Endothelial cell of umbilical vein (primary cell): Measurements from ENCODE around the gene MCF2L. TPM values are rescaled to one million over a fixed set of nuclear protein-coding genes. Genes with fewer than 3 reads are reported as not detected.

Source experiments
- BruUV-seq: library from RNA; stranded (reverse); fragments of 400-500 nt; replicated peaks from 2 replicates; lab custom pipeline; 2021; lab: Mats Ljungman, UMichigan
- CTCF ChIA-PET: fragments of 300-600, 350-600 bp; sonication (Branson Sonifier 250); formaldehyde crosslinking; loops from one replicate; lab custom pipeline; 2021; ENCODE audit warnings: antibody characterized with exemption, inconsistent platforms; lab: Charles Lee
- POLR2A ChIA-PET: fragments of 300-600, 350-600 bp; sonication (Branson Sonifier 250); formaldehyde crosslinking; loops from one replicate; lab custom pipeline; 2021; ENCODE audit warnings: antibody characterized with exemption, inconsistent platforms; lab: Charles Lee
- DNase-seq: peaks from one replicate; pipeline ENCODE4 v3.0.0-alpha.2; 2011; ENCODE audit warnings: low read depth, low spot score
- FAIRE-seq: peaks from 2 replicates; lab custom pipeline; 2011; peaks lifted over from hg19 to GRCh38; lab: Jason Lieb, UNC
- H2AFZ ChIP-seq: 2 replicates; pipeline ENCODE4 v1.6.0; 2012; ENCODE audit warnings: low read depth, low read length, control low read depth, inconsistent platforms
- H3K27ac ChIP-seq: 2 replicates; pipeline ENCODE4 v1.5.1; 2011; ENCODE audit warnings: low read depth, mild to moderate bottlenecking, control low read depth, low read length, moderate library complexity; ENCODE audit not compliant: insufficient read depth
- H3K27me3 ChIP-seq, 2 experiments: 2 replicates each; pipeline versions ENCODE4 v1.6.0 to v1.6.1; 2011; ENCODE audit warnings: low read length in 2 of 2, mixed read lengths in 1 of 2; ENCODE audit not compliant: control insufficient read depth in 2 of 2, insufficient read depth in 2 of 2
- H3K36me3 ChIP-seq, 2 experiments: 2 replicates in 1 of 2; 3 replicates in 1 of 2; pipeline ENCODE4 v1.5.1; 2011; ENCODE audit warnings: low read length in 2 of 2, mild to moderate bottlenecking in 1 of 2, moderate library complexity in 1 of 2; ENCODE audit not compliant: control insufficient read depth in 2 of 2, insufficient read depth in 2 of 2; ENCODE audit errors: extremely low read depth in 1 of 2
- H3K4me1 ChIP-seq: 3 replicates; pipeline ENCODE4 v1.5.1; 2011; ENCODE audit warnings: mild to moderate bottlenecking, low read length; ENCODE audit not compliant: control insufficient read depth, insufficient read depth; ENCODE audit errors: extremely low read depth
- H3K4me2 ChIP-seq: 2 replicates; pipeline ENCODE4 v1.6.1; 2011; ENCODE audit warnings: low read length, control low read depth, mixed read lengths; ENCODE audit not compliant: insufficient read depth
- H3K4me3 ChIP-seq, 3 experiments: fragments of 200-600 bp in 1 of 3; sonication (generic), shearing (Covaris generic) in 1 of 3; replicated peaks in 1 of 3; 2 replicates each; pipeline ENCODE4 v1.5.1; 2011 to 2016; ENCODE audit warnings: control low read depth in 3 of 3, low read length in 3 of 3, mild to moderate bottlenecking in 2 of 3, inconsistent platforms in 1 of 3, low read depth in 1 of 3, moderate library complexity in 1 of 3; ENCODE audit not compliant: insufficient read depth in 1 of 3
- H3K79me2 ChIP-seq: 2 replicates; pipeline ENCODE4 v1.6.0; 2012; ENCODE audit warnings: low read length, inconsistent platforms; ENCODE audit not compliant: control insufficient read depth, insufficient read depth
- H3K9ac ChIP-seq: replicated peaks from 2 replicates; pipeline ENCODE3; 2011; ENCODE audit warnings: low read length, control low read depth; ENCODE audit not compliant: insufficient read depth; ENCODE audit errors: extremely low read depth
- H3K9me1 ChIP-seq: replicated peaks from 3 replicates; pipeline ENCODE4 v1.6.0; 2011; ENCODE audit warnings: mild to moderate bottlenecking, low read length; ENCODE audit not compliant: control insufficient read depth, insufficient read depth; ENCODE audit errors: extremely low read depth
- H3K9me3 ChIP-seq: replicated peaks from 2 replicates; pipeline ENCODE4 v1.5.1; 2012; ENCODE audit warnings: low read length, inconsistent platforms; ENCODE audit not compliant: control insufficient read depth, insufficient read depth
- H4K20me1 ChIP-seq: replicated peaks from 2 replicates; pipeline ENCODE3; 2011; ENCODE audit warnings: mild to moderate bottlenecking, low read length; ENCODE audit not compliant: control insufficient read depth, insufficient read depth; ENCODE audit errors: extremely low read depth
- CTCF ChIP-seq, 2 donors: IDR thresholded peaks; 1 replicate in 1 of 2; 2 replicates in 1 of 2; pipeline ENCODE4 v1.5.1; 2011; ENCODE audit warnings: low read length in 2 of 2, mild to moderate bottlenecking in 2 of 2, moderate library complexity in 2 of 2, control low read depth in 1 of 2, inconsistent platforms in 1 of 2, low read depth in 1 of 2; ENCODE audit not compliant: insufficient read depth in 1 of 2; ENCODE audit errors: extremely low read depth in 1 of 2
- EZH2 ChIP-seq: IDR thresholded peaks from 2 replicates; pipeline ENCODE4 v1.6.1; 2012; ENCODE audit warnings: borderline replicate concordance, low read depth, mild to moderate bottlenecking, moderate library complexity, low read length, inconsistent platforms; ENCODE audit not compliant: severe bottlenecking
- FOS ChIP-seq: IDR thresholded peaks from 2 replicates; pipeline ENCODE4 v1.6.1; 2011; ENCODE audit warnings: mild to moderate bottlenecking, low read length, moderate library complexity, borderline replicate concordance; ENCODE audit not compliant: insufficient read depth
- GATA2 ChIP-seq: IDR thresholded peaks from 2 replicates; pipeline ENCODE4 v1.7.0; 2011; ENCODE audit warnings: low read depth, mild to moderate bottlenecking, moderate library complexity, mixed read lengths, low read length; ENCODE audit not compliant: insufficient read length, insufficient read depth
- JUN ChIP-seq: IDR thresholded peaks from 2 replicates; pipeline ENCODE4 v1.6.1; 2011; ENCODE audit warnings: borderline replicate concordance, low read depth; ENCODE audit not compliant: insufficient read length, insufficient read depth
- MAX ChIP-seq: IDR thresholded peaks from 2 replicates; pipeline ENCODE4 v1.6.1; 2011; ENCODE audit not compliant: insufficient read depth, insufficient read length
- MYC ChIP-seq: IDR thresholded peaks from one replicate; pipeline ENCODE4 v1.6.1; 2011; ENCODE audit warnings: mild to moderate bottlenecking, low read depth, low read length
- POLR2A ChIP-seq: IDR thresholded peaks from 2 replicates; pipeline ENCODE4 v1.6.1; 2012; ENCODE audit warnings: low read depth, mild to moderate bottlenecking, control low read depth, low read length
- POLR2AphosphoS5 ChIP-seq: IDR thresholded peaks from 2 replicates; pipeline ENCODE4 v1.6.1; 2012; ENCODE audit warnings: low read depth, mild to moderate bottlenecking, control low read depth, low read length, moderate library complexity; ENCODE audit not compliant: insufficient read depth
- dilution Hi-C: fragments of 300-500 bp; cut with MboI; formaldehyde crosslinking; loops from one replicate; pipeline ENCODE4 v1.15.0; 2019; ENCODE audit warnings: low sequenced_read_pairs; ENCODE audit not compliant: extremely low pct_ligation_motif_present
- intact Hi-C: fragments of 100-400 bp; cut with micrococcal nuclease; formaldehyde crosslinking; loops from one replicate; pipeline ENCODE4 v1.10.0; 2022
- polyA plus RNA-seq, 4 experiments: library from polyadenylated mRNA; depleted of rRNA in 3 of 4; stranded (reverse) in 3 of 4; unstranded in 1 of 4; fragments of >200 nt; gene quantifications; 2 replicates each; pipeline versions ENCODE4 v1.2.1 to v1.2.3, GENCODE V29; 2011 to 2012; ENCODE audit warnings: missing spikeins in 1 of 4
- total RNA-seq: library from RNA; stranded (reverse); gene quantifications from 2 replicates; pipeline ENCODE4 v1.2.3, GENCODE V29; 2021

MCF2L gene
- total and polyA plus RNA-seq, 2 donors (not counting 3 experiments of a cell fraction or from before 2014, with no cell fraction given): 0.33 to 0.58 TPM

- no peak overlapping the region for H3K27ac ChIP-seq
- ChIA-PET CTCF (interaction anchor here (1.0 kb wide), 1 partner anchor 306 kb away, joined by 3 read pairs; no protein-coding TSS in a partner anchor), POLR2A (no interaction called here)
- no TSS peak for BruUV-seq
- no peaks in the 10 kb centered on the region for H4K20me1 ChIP-seq
- no peaks in the 10 kb centered on the region for H3K9me1 ChIP-seq
- no peak for FAIRE-seq
- no peaks in the 10 kb centered on the region for H3K27me3 ChIP-seq
- no peaks in the 10 kb centered on the region for H3K4me1 ChIP-seq
- dilution Hi-C loops: no loop called here
- no peak overlapping the region for H3K4me2 ChIP-seq
- no peaks in the 10 kb centered on the region for H3K36me3 ChIP-seq
- no peak for DNase-seq
- H3K9me3 ChIP-seq: no peaks in the 10 kb centered on the region
- no peak overlapping the region for H3K4me3 ChIP-seq
- TF ChIP-seq CTCF (IDR thresholded peaks at IDR 0.05; ENCODE audit: extremely low read depth in 1 of 2, insufficient read depth in 1 of 2, low read depth in 1 of 2, low read length in 2 of 2): no peak
- TF ChIP-seq POLR2A: no peak
- TF ChIP-seq MAX: no peak
- no peak for TF ChIP-seq GATA2
- TF ChIP-seq FOS: no peak
- TF ChIP-seq JUN: no peak
- no peak for TF ChIP-seq MYC
- TF ChIP-seq POLR2AphosphoS5: no peak
- TF ChIP-seq EZH2: no peak
- intact Hi-C loops: no loop called here
- H2AFZ ChIP-seq: no peak overlapping the region
- no peaks in the 10 kb centered on the region for H3K79me2 ChIP-seq
- H3K9ac ChIP-seq: no peak overlapping the region
Observed at GRCh38 chr13:113087923-113088690, 119.1 kb downstream of the MCF2L start.
